H9 (cell line): ENCODE measurements around the gene L3MBTL4. TPM values are rescaled to one million over a fixed set of nuclear protein-coding genes. Genes with fewer than 3 reads are reported as not detected.
A peak's percentile ranks its signal among the peaks of the same experiment; 100 is the strongest.

Experiments
- DNase-seq: peaks from one replicate; pipeline ENCODE4 v3.0.0-alpha.2; 2017
- H2AFZ ChIP-seq: one replicate; pipeline ENCODE4 v1.6.1; 2013; ENCODE audit warnings: mild to moderate bottlenecking, low read length, control low read depth, moderate library complexity
- H2AK5ac ChIP-seq: 2 replicates; pipeline ENCODE4 v1.6.1; 2013; ENCODE audit warnings: low read length, control low read depth, mixed read lengths; ENCODE audit not compliant: insufficient read length
- H2BK120ac ChIP-seq: one replicate; pipeline ENCODE4 v1.6.1; 2013; ENCODE audit warnings: low read depth, mild to moderate bottlenecking, low read length, control low read depth, inconsistent platforms; ENCODE audit not compliant: poor library complexity, severe bottlenecking
- H2BK12ac ChIP-seq: 2 replicates; pipeline ENCODE4 v1.6.1; 2013; ENCODE audit warnings: low read length, control low read depth, mixed read lengths, low read depth; ENCODE audit not compliant: insufficient read length
- H2BK15ac ChIP-seq: 2 replicates; pipeline ENCODE4 v1.6.1; 2013; ENCODE audit warnings: low read depth, low read length, control low read depth
- H2BK20ac ChIP-seq: one replicate; pipeline ENCODE4 v1.6.1; 2013; ENCODE audit warnings: low read depth, mild to moderate bottlenecking, low read length, control low read depth, inconsistent platforms; ENCODE audit not compliant: poor library complexity, severe bottlenecking
- H2BK5ac ChIP-seq: 2 replicates; pipeline ENCODE4 v1.6.1; 2013; ENCODE audit warnings: low read length, control low read depth, mixed read lengths; ENCODE audit not compliant: insufficient read length
- H3K14ac ChIP-seq: 2 replicates; pipeline ENCODE4 v1.6.1; 2013; ENCODE audit warnings: low read length, control low read depth; ENCODE audit not compliant: insufficient read depth
- H3K18ac ChIP-seq: 2 replicates; pipeline ENCODE4 v1.6.1; 2013; ENCODE audit warnings: low read depth, mild to moderate bottlenecking, mixed read lengths, low read length, control low read depth; ENCODE audit not compliant: insufficient read length
- H3K23ac ChIP-seq: 2 replicates; pipeline ENCODE4 v1.6.1; 2013; ENCODE audit warnings: low read length, control low read depth, mixed read lengths, low read depth; ENCODE audit not compliant: insufficient read length
- H3K23me2 ChIP-seq: 2 replicates; pipeline ENCODE4 v1.6.1; 2013; ENCODE audit warnings: low read depth, mild to moderate bottlenecking, mixed read lengths, low read length, control low read depth; ENCODE audit not compliant: insufficient read length, poor library complexity, severe bottlenecking
- H3K27ac ChIP-seq: 2 replicates; pipeline ENCODE4 v1.5.1; 2013; ENCODE audit warnings: low read length, control low read depth, mixed read lengths, low read depth; ENCODE audit not compliant: insufficient read length
- H3K27me3 ChIP-seq: 2 replicates; pipeline ENCODE4 v1.6.1; 2013; ENCODE audit warnings: low read length, control low read depth, inconsistent platforms; ENCODE audit not compliant: insufficient read depth
- H3K4ac ChIP-seq: 2 replicates; pipeline ENCODE4 v1.6.1; 2013; ENCODE audit warnings: low read depth, mild to moderate bottlenecking, control low read depth, inconsistent platforms, low read length, moderate library complexity
- H3K4me1 ChIP-seq: 2 replicates; pipeline ENCODE4 v1.6.1; 2013; ENCODE audit warnings: low read length, control low read depth, inconsistent platforms; ENCODE audit not compliant: insufficient read depth
- H3K4me2 ChIP-seq: 2 replicates; pipeline ENCODE4 v1.6.1; 2013; ENCODE audit warnings: low read length, control low read depth, mixed read lengths; ENCODE audit not compliant: insufficient read length, insufficient read depth
- H3K56ac ChIP-seq: 2 replicates; pipeline ENCODE4 v1.6.1; 2013; ENCODE audit warnings: low read depth, mild to moderate bottlenecking, mixed read lengths, low read length, control low read depth; ENCODE audit not compliant: insufficient read length
- H3K79me1 ChIP-seq: 2 replicates; pipeline ENCODE4 v1.6.1; 2013; ENCODE audit warnings: low read depth, mild to moderate bottlenecking, moderate library complexity, low read length, control low read depth, inconsistent platforms; ENCODE audit not compliant: insufficient read depth, poor library complexity, severe bottlenecking
- H3K79me2 ChIP-seq: 2 replicates; pipeline ENCODE4 v1.6.1; 2013; ENCODE audit warnings: low read length, control low read depth, inconsistent platforms; ENCODE audit not compliant: insufficient read depth
- H3K9ac ChIP-seq: 2 replicates; pipeline ENCODE4 v1.6.1; 2013; ENCODE audit warnings: low read length, control low read depth, mixed read lengths; ENCODE audit not compliant: insufficient read length; ENCODE audit errors: extremely low read depth
- H3K9me3 ChIP-seq: one replicate; pipeline ENCODE4 v1.6.1; 2013; ENCODE audit warnings: low read depth, low read length, inconsistent platforms; ENCODE audit not compliant: control insufficient read depth
- H3T11ph ChIP-seq: one replicate; pipeline ENCODE4 v1.6.1; 2013; ENCODE audit warnings: mild to moderate bottlenecking, low read length, control low read depth, inconsistent platforms
- H4K20me1 ChIP-seq: one replicate; pipeline ENCODE4 v1.6.1; 2013; ENCODE audit not compliant: control insufficient read depth, insufficient read length, insufficient read depth
- H4K5ac ChIP-seq: 2 replicates; pipeline ENCODE4 v1.6.1; 2013; ENCODE audit warnings: low read depth, mild to moderate bottlenecking, mixed read lengths, low read length, control low read depth; ENCODE audit not compliant: insufficient read length
- H4K8ac ChIP-seq: replicated peaks from 2 replicates; pipeline ENCODE4 v1.6.1; 2013; ENCODE audit warnings: low read length, control low read depth, mixed read lengths, low read depth; ENCODE audit not compliant: insufficient read length
- H4K91ac ChIP-seq: 2 replicates; pipeline ENCODE4 v1.6.1; 2013; ENCODE audit warnings: low read depth, mild to moderate bottlenecking, moderate library complexity, mixed read lengths, low read length, control low read depth; ENCODE audit not compliant: insufficient read length
- H3K27ac Mint-ChIP-seq, 3 experiments: 2 replicates in 2 of 3; 3 replicates in 1 of 3; pipeline ENCODE4 v1.8.0; 2020 to 2021; ENCODE audit warnings: mixed read lengths in 3 of 3, mild to moderate bottlenecking in 1 of 3, moderate library complexity in 1 of 3
- H3K27me3 Mint-ChIP-seq: 2 replicates; pipeline ENCODE4 v1.8.0; 2021; ENCODE audit warnings: low read depth, mild to moderate bottlenecking, moderate library complexity, mixed read lengths
- H3K36me3 Mint-ChIP-seq, 3 experiments: 2 replicates in 2 of 3; 3 replicates in 1 of 3; pipeline ENCODE4 v1.8.0; 2020 to 2021; ENCODE audit warnings: low read depth in 3 of 3, mixed read lengths in 3 of 3; ENCODE audit not compliant: insufficient read depth in 1 of 3
- H3K4me1 Mint-ChIP-seq, 2 experiments: 2 replicates each; pipeline ENCODE4 v1.8.0; 2020; ENCODE audit warnings: mixed read lengths in 2 of 2
- H3K4me3 Mint-ChIP-seq, 2 experiments: 2 replicates in 1 of 2; 3 replicates in 1 of 2; pipeline ENCODE4 v1.8.0; 2020 to 2021; ENCODE audit warnings: mild to moderate bottlenecking in 2 of 2, mixed read lengths in 2 of 2, moderate library complexity in 1 of 2
- H3K9me3 Mint-ChIP-seq, 2 experiments: 2 replicates in 1 of 2; 3 replicates in 1 of 2; pipeline ENCODE4 v1.8.0; 2020; ENCODE audit warnings: mild to moderate bottlenecking in 2 of 2, mixed read lengths in 2 of 2, moderate library complexity in 1 of 2
- WGBS: extraction: QIAGEN DNeasy Blood & Tissue Kit; methylation state at CpG from one replicate; pipeline ENCODE4 v1.1.7; 2013; ENCODE audit warnings: missing lambda C conversion rate, low lambda C conversion rate, mixed read lengths; ENCODE audit not compliant: insufficient read length; ENCODE audit errors: extremely low coverage; 5-methylcytosine and 5-hydroxymethylcytosine counted together
- total RNA-seq: library from RNA; stranded (reverse); gene quantifications from 2 replicates; pipeline ENCODE4 v1.2.1, GENCODE V29; 2021
- TF ChIP-seq, protein P1 (sequence below): fragments of 200-600 bp; sonication (generic); conservative IDR thresholded peaks from 3 replicates; pipeline ENCODE4 v1.8.0; 2021; ENCODE audit warnings: antibody characterized with exemption, mild to moderate bottlenecking

Gene L3MBTL4
- total RNA-seq, 1 experiment from 2014 or later: 1.9 TPM

DNA sequence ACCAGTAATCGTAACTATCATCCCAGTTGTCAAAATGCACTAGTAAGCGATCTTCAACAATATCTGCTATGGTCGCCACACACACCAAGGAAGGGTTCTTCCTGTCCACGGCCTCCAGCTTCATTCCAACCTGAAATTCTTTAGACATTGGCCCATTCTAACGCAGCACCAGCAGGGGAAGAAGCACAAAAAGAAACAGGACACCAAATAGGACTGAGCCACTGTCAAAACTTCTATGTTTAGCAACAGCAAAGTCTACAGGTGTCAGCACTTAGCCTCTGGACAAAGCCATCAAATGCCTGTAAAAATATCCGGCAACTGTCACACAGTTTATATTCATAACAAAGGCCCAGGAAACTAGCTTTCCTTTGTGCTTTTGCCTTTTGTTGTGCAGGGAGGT, 175.0 kb downstream of the L3MBTL4 start:
- H2BK15ac ChIP-seq: no peak overlapping the region
- Mint-ChIP-seq H3K36me3 (peaks cover 0 to 4% (median 0%) of the 10 kb centered on the region in 3 experiments; a peak in 3 of 7 replicates), H3K27ac (0 out of 7 replicates have a peak overlapping the region, but pooled peaks of 1 of the 3 experiments have one; percentile 28), H3K4me3 (no peak overlapping the region), H3K4me1 (peaks cover 5 to 14% of the 10 kb centered on the region in 2 experiments), H3K27me3 (no peaks in the 10 kb centered on the region), H3K9me3 (no peaks in the 10 kb centered on the region)
- no peak overlapping the region for H3K23ac ChIP-seq
- H3K4me2 ChIP-seq: no peak overlapping the region
- TF ChIP-seq, protein P1, sequence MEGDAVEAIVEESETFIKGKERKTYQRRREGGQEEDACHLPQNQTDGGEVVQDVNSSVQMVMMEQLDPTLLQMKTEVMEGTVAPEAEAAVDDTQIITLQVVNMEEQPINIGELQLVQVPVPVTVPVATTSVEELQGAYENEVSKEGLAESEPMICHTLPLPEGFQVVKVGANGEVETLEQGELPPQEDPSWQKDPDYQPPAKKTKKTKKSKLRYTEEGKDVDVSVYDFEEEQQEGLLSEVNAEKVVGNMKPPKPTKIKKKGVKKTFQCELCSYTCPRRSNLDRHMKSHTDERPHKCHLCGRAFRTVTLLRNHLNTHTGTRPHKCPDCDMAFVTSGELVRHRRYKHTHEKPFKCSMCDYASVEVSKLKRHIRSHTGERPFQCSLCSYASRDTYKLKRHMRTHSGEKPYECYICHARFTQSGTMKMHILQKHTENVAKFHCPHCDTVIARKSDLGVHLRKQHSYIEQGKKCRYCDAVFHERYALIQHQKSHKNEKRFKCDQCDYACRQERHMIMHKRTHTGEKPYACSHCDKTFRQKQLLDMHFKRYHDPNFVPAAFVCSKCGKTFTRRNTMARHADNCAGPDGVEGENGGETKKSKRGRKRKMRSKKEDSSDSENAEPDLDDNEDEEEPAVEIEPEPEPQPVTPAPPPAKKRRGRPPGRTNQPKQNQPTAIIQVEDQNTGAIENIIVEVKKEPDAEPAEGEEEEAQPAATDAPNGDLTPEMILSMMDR: no peak
- no peak overlapping the region for H3K56ac ChIP-seq
- H3K27ac ChIP-seq: no peak overlapping the region
- no peak overlapping the region for H2AFZ ChIP-seq
- H3K23me2 ChIP-seq: no peaks in the 10 kb centered on the region
- no peaks in the 10 kb centered on the region for H3K27me3 ChIP-seq
- no peak overlapping the region for H2BK20ac ChIP-seq
- H3K4me1 ChIP-seq: no peaks in the 10 kb centered on the region; the same call in 1 of the 2 replicates
- H2BK120ac ChIP-seq: no peak overlapping the region
- no peak overlapping the region for H3K14ac ChIP-seq
- no peak overlapping the region for H2BK12ac ChIP-seq
- no peak overlapping the region for H4K91ac ChIP-seq
- H3K9me3 ChIP-seq: no peaks in the 10 kb centered on the region
- no peak for DNase-seq
- no peaks in the 10 kb centered on the region for H3K79me1 ChIP-seq
- no peak overlapping the region for H2BK5ac ChIP-seq
- no peaks in the 10 kb centered on the region for H3K79me2 ChIP-seq
- no peak overlapping the region for H3T11ph ChIP-seq
- no peak overlapping the region for H2AK5ac ChIP-seq
- no peaks in the 10 kb centered on the region for H4K20me1 ChIP-seq
- no CpG with 5 or more reads among the region's 6 CpGs for WGBS
- H3K18ac ChIP-seq: no peak overlapping the region
- no peak overlapping the region for H3K9ac ChIP-seq
- no peak overlapping the region for H4K5ac ChIP-seq
- no peak overlapping the region for H3K4ac ChIP-seq
- no peak overlapping the region for H4K8ac ChIP-seq
